Spleen (tissue), 11 donors: ENCODE measurements around the gene APCDD1L. TPM values are rescaled to one million over a fixed set of nuclear protein-coding genes. Genes with fewer than 3 reads are reported as not detected.

ENCODE experiments used
- DNase-seq: peaks from one replicate; pipeline ENCODE4 v3.0.0-alpha.2; 2020
- H3K27ac ChIP-seq, 8 donors: fragments of 200-600 bp; sonication (generic) in 7 of 8; 1 replicate in 4 of 8; 2 replicates in 4 of 8; pipeline versions ENCODE4 v1.5.0 to v1.8.0; 2016 to 2021; ENCODE audit warnings: inconsistent platforms in 4 of 8, mild to moderate bottlenecking in 4 of 8, moderate library complexity in 1 of 8
- H3K27me3 ChIP-seq, 7 donors: fragments of 200-600 bp; sonication (generic) in 6 of 7; replicated peaks in 1 of 7; 1 replicate in 4 of 7; 2 replicates in 3 of 7; pipeline versions ENCODE4 v1.5.0 to v1.8.0; 2016 to 2021; ENCODE audit warnings: inconsistent platforms in 3 of 7, mild to moderate bottlenecking in 1 of 7
- H3K36me3 ChIP-seq, 6 donors: fragments of 200-600 bp; sonication (generic) in 5 of 6; 1 replicate in 4 of 6; 2 replicates in 2 of 6; pipeline versions ENCODE4 v1.5.0 to v1.8.0; 2016 to 2021; ENCODE audit warnings: inconsistent platforms in 2 of 6
- H3K4me1 ChIP-seq, 6 donors: fragments of 200-600 bp; sonication (generic) in 5 of 6; 1 replicate in 3 of 6; 2 replicates in 3 of 6; pipeline versions ENCODE4 v1.5.0 to v1.8.0; 2016 to 2021; ENCODE audit warnings: inconsistent platforms in 3 of 6
- H3K4me3 ChIP-seq, 8 donors: fragments of 200-600 bp; sonication (generic) in 7 of 8; 1 replicate in 4 of 8; 2 replicates in 4 of 8; pipeline versions ENCODE4 v1.5.0 to v1.8.0; 2016 to 2021; ENCODE audit warnings: inconsistent platforms in 4 of 8, mild to moderate bottlenecking in 4 of 8, moderate library complexity in 2 of 8
- H3K9me3 ChIP-seq, 8 donors: fragments of 200-600 bp; sonication (generic) in 7 of 8; 1 replicate in 4 of 8; 2 replicates in 4 of 8; pipeline versions ENCODE4 v1.5.0 to v1.8.0; 2016 to 2021; ENCODE audit warnings: inconsistent platforms in 4 of 8
- POLR2A ChIP-seq, 3 donors: fragments of 450-650 bp; IDR thresholded peaks; one replicate each; pipeline ENCODE4 v1.5.1; 2017; ENCODE audit warnings: antibody characterized with exemption in 3 of 3, mild to moderate bottlenecking in 1 of 3
- POLR2AphosphoS5 ChIP-seq, 3 donors: sonication (generic); formaldehyde crosslinking; IDR thresholded peaks; one replicate each; pipeline ENCODE4 v1.5.1; 2017; ENCODE audit warnings: antibody characterized with exemption in 3 of 3
- WGBS, 5 donors: extraction: QIAGEN DNeasy Blood & Tissue Kit in 3 of 5; methylation state at CpG; one replicate each; pipeline versions ENCODE4 v1.1.5 to v1.1.7; 2013 to 2018; 5-methylcytosine and 5-hydroxymethylcytosine counted together
- intact Hi-C: fragments of 100-400 bp; cut with DNase I; formaldehyde crosslinking; loops from one replicate; pipeline ENCODE4 v1.15.0; 2023; ENCODE audit warnings: low total_unique reads
- polyA plus RNA-seq, 3 donors: library from polyadenylated mRNA; stranded (reverse); fragments of 200-250 nt; gene quantifications; one replicate each; pipeline ENCODE4 v1.2.1, GENCODE V29; 2013
- total RNA-seq, 7 donors: library from RNA; depleted of rRNA in 3 of 7; stranded (reverse); fragments of >200 nt in 3 of 7; fragmentation: NEBNext Ultra II Directional in 4 of 7; extraction: Animal tissue kit (Norgen Biotek cat#: 25700) in 4 of 7; gene quantifications; one replicate each; pipeline versions ENCODE4 v1.1.0 to v1.2.1, GENCODE V29; 2016 to 2021
- TF ChIP-seq, protein P1 (sequence below), 11 experiments: fragments of 200-600 bp in 7 of 11; fragments of 450-650 bp in 4 of 11; sonication (generic) in 4 of 11; IDR thresholded peaks in 8 of 11; conservative IDR thresholded peaks in 3 of 11; 1 replicate in 7 of 11; 2 replicates in 4 of 11; pipeline versions ENCODE4 v1.4.0 to v1.8.0; 2016 to 2021; ENCODE audit warnings: antibody characterized with exemption in 11 of 11, inconsistent platforms in 4 of 11, mild to moderate bottlenecking in 1 of 11
- donor health status: healthy with polysubstance abuse.
- donor health status: DM: no; HTN: no; CAD: no; lungs with moderate emphysema.
- donor health status: DM: no; HTN: no; CAD: no.
- donor health status: Bipolar disorder and iron deficiency.
- donor health status: healthy.
- donor health status: DM: no; HTN: no; CAD: no.
- donor health status: DM: yes; HTN: yes; CAD: no.

The APCDD1L gene
- total and polyA plus RNA-seq, 10 donors = 0.03 to 0.50 TPM; not detected in 8

- Histone ChIP-seq H3K4me3 (no peak overlapping the region), H3K27ac (no peak overlapping the region), H3K4me1 (no peaks in the 10 kb centered on the region), H3K9me3 (peaks cover 0 to 23% (median 12%) of the 10 kb centered on the region in 8 donors), H3K36me3 (no peaks in the 10 kb centered on the region), H3K27me3 (no peaks in the 10 kb centered on the region)
- 49 to 56% (median 53%) methylated on average over 7 to 9 of the region's 9 CpGs for WGBS, 5 donors
- TF ChIP-seq, protein P1, sequence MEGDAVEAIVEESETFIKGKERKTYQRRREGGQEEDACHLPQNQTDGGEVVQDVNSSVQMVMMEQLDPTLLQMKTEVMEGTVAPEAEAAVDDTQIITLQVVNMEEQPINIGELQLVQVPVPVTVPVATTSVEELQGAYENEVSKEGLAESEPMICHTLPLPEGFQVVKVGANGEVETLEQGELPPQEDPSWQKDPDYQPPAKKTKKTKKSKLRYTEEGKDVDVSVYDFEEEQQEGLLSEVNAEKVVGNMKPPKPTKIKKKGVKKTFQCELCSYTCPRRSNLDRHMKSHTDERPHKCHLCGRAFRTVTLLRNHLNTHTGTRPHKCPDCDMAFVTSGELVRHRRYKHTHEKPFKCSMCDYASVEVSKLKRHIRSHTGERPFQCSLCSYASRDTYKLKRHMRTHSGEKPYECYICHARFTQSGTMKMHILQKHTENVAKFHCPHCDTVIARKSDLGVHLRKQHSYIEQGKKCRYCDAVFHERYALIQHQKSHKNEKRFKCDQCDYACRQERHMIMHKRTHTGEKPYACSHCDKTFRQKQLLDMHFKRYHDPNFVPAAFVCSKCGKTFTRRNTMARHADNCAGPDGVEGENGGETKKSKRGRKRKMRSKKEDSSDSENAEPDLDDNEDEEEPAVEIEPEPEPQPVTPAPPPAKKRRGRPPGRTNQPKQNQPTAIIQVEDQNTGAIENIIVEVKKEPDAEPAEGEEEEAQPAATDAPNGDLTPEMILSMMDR (IDR thresholded peaks at IDR 0.05 in 8 of 11, conservative IDR thresholded peaks at IDR 0.05 in 3 of 11) = no peak
- TF ChIP-seq POLR2A (IDR thresholded peaks at IDR 0.05) = no peak
- no peak for TF ChIP-seq POLR2AphosphoS5 (IDR thresholded peaks at IDR 0.05)
- DNase-seq = no peak
- intact Hi-C loops = no loop called here
Observed at GRCh38 chr20:58498470-58499068, 16.6 kb downstream of the APCDD1L start.

- no peak overlapping the region for H3K4me3 ChIP-seq
- no peak for TF ChIP-seq POLR2AphosphoS5 (IDR thresholded peaks at IDR 0.05)
- no peak overlapping the region for H3K27ac ChIP-seq
- H3K4me1 ChIP-seq = no peaks in the 10 kb centered on the region
- no peaks in the 10 kb centered on the region for H3K36me3 ChIP-seq
- DNase-seq = no peak
- peaks cover 0 to 16% (median 6%) of the 10 kb centered on the region in 8 donors for H3K9me3 ChIP-seq
- intact Hi-C loops = no loop called here
- 81 to 92% (median 88%) methylated on average over 13 of the region's 13 CpGs for WGBS, 5 donors
- no peaks in the 10 kb centered on the region for H3K27me3 ChIP-seq
Observed at GRCh38 chr20:58497724-58498469, 17.3 kb downstream of the APCDD1L start.

DNA sequence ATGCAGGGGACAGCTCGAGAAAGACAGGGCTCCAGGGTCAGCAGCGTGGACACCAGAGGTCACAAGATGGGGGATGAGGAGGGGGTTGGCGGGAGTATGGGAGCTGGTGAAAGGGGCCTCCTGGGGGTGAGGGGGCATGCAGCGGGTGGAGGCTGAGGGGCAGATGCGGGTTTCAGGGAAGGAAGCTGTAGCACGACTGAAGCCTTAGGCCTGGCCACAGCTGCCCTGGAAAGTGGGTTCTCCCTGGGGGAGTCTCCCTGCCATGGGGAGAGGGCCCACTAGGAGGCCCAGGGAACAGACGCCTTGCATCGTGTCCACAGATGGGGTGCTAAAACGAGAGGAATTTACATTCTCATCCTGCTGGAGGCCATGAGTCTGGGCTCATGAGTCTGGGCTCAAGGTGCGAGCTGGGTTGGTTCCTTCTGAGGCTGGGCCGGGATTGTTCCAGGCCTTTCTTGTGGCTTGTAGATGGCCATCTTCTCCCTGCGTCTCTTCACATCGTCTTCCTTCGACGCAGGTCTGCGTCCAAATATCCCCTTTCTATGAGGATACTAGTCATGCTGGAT is 18.0 kb downstream of the APCDD1L start:
- 89 to 93% (median 91%) methylated on average over 16 of the region's 16 CpGs for WGBS, 5 donors
- H3K27me3 ChIP-seq = no peaks in the 10 kb centered on the region
- H3K27ac ChIP-seq = no peak overlapping the region

DNA sequence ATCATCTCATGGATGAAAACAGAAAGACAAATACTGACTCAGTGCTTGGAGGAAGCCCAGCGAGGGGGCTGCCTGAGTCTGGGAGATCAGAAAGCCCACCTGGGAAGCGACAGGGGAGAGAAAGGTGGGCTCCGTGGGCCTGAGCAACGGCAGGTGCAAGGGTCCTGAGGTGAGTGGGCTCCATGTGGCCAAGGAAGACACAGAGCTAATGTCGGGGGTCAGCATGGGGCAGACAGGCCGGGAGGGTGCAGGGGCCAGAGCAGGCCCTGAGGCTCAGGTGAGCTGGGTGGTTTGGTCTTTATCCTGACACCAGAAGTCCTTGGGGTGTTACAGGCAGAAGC is 18.8 kb downstream of the APCDD1L start:
- intact Hi-C loops = no loop called here

More for the DNA sequence above, 18.0 kb downstream of the APCDD1L start:
- Histone ChIP-seq H3K36me3 (no peaks in the 10 kb centered on the region), H3K9me3 (peaks cover 0 to 12% (median 4%) of the 10 kb centered on the region in 8 donors), H3K4me3 (no peak overlapping the region), H3K4me1 (no peaks in the 10 kb centered on the region)
- DNase-seq = no peak
- intact Hi-C loops = no loop called here
- TF ChIP-seq POLR2A (IDR thresholded peaks at IDR 0.05) = no peak
- no peak for TF ChIP-seq POLR2AphosphoS5 (IDR thresholded peaks at IDR 0.05)
- TF ChIP-seq, protein P1 (IDR thresholded peaks at IDR 0.05 in 8 of 11, conservative IDR thresholded peaks at IDR 0.05 in 3 of 11) = no peak

More for the DNA sequence above, 18.8 kb downstream of the APCDD1L start:
- H3K27ac ChIP-seq = no peak overlapping the region
- H3K4me3 ChIP-seq = no peak overlapping the region
- peaks cover 0 to 9% (median under 1%) of the 10 kb centered on the region in 8 donors for H3K9me3 ChIP-seq
- H3K27me3 ChIP-seq = no peaks in the 10 kb centered on the region
- H3K36me3 ChIP-seq = no peaks in the 10 kb centered on the region
- no peaks in the 10 kb centered on the region for H3K4me1 ChIP-seq
- DNase-seq = no peak
- TF ChIP-seq, protein P1 (IDR thresholded peaks at IDR 0.05 in 8 of 11, conservative IDR thresholded peaks at IDR 0.05 in 3 of 11) = no peak
- 85 to 95% (median 87%) methylated on average over 6 of the region's 6 CpGs for WGBS, 5 donors
